ENCODE results near the gene ADPRS.

GRCh38 chr1:36088265-36088576, 471 bp upstream of the ADPRS start:
- TF ChIP-seq CTCF (conservative IDR thresholded peaks at IDR 0.05), result no peak
- TF ChIP-seq EZH2 (IDR thresholded peaks at IDR 0.05; ENCODE audit: low read depth), result no peak
